DMS153 (cell line): ENCODE data around the gene SPECC1.
"Not testable (repeated sequence)": the region's sequence is repeated elsewhere in the genome, so short reads cannot be mapped to it uniquely, and the experiment has no call there.

Experiments
- DNase-seq: peaks from one replicate; lab custom pipeline; 2025; lab: John Stamatoyannopoulos, UW

Gene SPECC1, protein sequence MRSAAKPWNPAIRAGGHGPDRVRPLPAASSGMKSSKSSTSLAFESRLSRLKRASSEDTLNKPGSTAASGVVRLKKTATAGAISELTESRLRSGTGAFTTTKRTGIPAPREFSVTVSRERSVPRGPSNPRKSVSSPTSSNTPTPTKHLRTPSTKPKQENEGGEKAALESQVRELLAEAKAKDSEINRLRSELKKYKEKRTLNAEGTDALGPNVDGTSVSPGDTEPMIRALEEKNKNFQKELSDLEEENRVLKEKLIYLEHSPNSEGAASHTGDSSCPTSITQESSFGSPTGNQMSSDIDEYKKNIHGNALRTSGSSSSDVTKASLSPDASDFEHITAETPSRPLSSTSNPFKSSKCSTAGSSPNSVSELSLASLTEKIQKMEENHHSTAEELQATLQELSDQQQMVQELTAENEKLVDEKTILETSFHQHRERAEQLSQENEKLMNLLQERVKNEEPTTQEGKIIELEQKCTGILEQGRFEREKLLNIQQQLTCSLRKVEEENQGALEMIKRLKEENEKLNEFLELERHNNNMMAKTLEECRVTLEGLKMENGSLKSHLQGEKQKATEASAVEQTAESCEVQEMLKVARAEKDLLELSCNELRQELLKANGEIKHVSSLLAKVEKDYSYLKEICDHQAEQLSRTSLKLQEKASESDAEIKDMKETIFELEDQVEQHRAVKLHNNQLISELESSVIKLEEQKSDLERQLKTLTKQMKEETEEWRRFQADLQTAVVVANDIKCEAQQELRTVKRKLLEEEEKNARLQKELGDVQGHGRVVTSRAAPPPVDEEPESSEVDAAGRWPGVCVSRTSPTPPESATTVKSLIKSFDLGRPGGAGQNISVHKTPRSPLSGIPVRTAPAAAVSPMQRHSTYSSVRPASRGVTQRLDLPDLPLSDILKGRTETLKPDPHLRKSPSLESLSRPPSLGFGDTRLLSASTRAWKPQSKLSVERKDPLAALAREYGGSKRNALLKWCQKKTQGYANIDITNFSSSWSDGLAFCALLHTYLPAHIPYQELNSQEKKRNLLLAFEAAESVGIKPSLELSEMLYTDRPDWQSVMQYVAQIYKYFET

DNA sequence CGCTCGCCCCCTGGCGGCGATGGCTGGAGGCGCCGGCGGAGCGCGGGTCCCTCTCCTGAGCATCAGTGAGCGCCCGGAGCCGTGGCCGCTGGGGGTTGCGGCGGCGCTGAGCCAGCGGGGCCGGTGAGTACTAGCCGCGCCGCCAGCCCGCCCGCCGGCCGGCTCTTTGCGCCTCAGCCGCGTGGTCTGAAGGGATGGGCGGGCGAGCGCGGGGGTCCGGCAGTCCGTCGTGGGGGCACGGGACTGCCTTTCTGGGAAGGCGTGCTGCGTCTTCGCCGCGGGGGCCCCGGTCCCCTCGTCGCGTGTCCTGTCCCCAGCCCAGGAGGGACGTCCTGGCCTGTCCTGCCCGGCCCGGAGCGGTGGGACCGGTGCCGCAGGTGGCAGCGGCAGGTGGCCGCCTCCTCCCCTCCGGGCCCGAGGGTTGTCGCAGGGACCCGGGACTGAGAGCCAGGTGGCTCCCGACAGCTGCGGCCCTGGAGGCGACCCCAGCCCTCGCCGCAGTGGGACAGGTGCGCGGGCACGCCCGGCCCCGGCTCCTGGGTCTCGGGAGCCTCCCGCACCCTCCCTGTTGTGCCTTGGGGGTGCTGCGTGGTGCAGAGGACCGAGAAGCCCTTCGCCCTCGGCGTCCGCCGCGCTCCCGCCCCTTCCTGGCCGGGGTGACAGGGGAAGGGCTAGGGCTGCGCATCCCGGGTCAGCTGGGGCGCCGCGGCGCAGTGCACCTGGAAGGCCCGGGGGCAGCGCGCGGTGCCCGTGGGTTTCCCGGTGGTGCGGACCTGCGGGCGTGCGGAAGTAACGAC, at the start of gene SPECC1:
SPECC1 (plus strand) TSS at position 58 of the 797 bp plus-strand sequence. CDS start 87,293 bp downstream, outside the sequence.
- DNase-seq, result peak; percentile 35

DNA sequence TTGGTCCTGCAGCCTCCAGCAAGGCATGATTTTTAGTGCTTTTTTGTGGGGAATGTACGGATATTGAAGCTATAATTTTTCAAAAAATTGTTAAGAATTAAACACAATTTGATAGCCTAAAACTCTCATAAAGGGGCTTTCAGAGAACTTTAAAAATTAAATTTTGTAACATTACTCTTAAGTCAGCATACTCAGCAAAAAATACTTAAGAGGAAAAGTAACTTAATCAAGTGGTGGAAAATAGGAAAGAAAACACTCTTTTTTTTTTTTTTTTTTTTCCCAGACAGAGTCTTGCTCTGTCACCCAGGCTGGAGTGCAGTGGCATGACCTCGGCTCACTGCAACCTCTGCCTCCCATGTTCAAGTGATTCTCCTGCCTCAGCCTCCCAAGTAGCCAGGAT, 46.2 kb upstream of the SPECC1 start:
- DNase-seq, result not testable (repeated sequence)

DNA sequence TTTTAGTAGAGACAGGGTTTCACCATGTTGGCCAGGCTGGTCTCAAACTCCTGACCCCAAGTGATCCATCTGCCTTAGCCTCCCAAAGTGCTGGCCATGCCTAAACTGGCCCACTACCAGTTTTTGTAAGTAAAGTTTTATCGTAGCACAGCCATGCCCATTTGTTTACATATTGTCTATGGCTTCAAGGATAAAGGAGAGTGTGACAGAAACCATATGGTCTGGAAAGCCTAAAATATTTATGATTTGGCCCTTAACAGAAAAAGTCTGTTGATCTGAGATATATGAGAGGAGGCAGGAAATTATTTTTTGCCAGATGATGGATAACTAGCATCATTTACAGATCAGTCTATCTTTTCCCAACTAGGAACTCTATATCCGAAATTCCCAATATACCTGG, 36.0 kb upstream of the SPECC1 start:
- DNase-seq, result no peak

DNA sequence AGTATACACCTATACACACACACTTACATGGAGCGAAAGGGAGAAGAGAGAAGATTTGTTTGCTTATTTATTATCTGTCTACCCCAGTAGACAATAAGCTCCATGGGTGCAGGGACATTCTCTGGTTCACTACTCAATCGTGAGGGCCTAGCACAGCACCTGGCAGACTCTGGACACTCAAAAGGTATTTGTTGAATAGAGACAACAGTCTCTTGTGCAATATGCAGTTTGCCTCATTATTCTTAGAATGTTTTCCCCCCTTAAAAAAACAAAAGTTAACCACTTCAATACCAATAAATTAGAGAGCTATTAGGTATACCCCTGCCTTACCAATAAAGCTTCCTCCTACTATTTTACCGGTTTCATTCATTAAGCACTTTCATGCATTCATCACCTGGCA, 33.6 kb upstream of the SPECC1 start:
- no peak for DNase-seq

DNA sequence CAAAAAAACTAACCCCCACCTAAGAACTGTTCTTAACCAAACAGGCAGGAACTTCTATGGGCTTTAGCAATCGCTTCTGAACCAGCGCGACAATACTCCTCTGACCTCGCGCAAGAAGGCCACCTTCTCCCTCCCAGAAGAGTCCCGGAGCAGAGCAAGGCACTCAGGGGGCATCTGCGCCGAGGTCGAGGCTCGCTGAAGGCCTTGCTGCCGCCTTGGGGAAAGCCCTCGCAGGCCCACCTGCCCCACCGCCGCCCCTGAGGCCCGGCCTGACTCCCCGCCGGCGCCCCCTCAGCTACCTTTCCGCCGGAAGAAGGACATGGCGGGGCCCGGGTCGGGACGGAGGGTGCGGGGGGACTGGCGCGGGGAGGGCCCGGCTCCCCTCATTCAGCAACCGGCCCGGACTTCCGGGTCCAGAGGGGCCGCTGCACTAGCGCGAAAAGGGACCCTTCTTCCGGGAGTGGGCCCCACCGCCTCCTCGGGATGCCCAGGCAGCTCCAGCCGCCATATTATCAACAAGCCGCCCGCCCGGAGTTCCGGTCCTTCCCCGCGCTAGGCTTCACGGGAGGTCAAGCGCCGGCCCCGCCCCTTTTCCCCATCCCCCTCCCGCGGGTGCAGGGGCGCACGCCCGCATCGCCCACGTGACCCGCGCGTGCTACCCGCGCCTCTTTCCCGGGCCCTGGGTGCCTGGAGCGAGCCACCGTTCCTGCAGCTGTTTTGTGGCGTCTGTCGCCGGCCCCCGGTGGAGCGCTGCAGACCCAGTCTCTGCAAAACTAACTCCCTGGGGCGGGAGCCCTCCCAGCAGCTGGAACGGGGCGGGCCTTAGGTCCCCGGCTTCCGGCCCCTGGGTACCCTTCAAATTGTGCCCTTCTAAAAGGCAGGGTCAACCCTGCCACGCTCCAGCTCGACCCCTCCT, 31.6 kb upstream of the SPECC1 start, which contains the start of gene AKAP10:
AKAP10 (minus strand) TSS at position 536 of the 916 bp plus-strand sequence; CDS start at position 387, 149 bp downstream.
- DNase-seq, result peak; percentile 45

DNA sequence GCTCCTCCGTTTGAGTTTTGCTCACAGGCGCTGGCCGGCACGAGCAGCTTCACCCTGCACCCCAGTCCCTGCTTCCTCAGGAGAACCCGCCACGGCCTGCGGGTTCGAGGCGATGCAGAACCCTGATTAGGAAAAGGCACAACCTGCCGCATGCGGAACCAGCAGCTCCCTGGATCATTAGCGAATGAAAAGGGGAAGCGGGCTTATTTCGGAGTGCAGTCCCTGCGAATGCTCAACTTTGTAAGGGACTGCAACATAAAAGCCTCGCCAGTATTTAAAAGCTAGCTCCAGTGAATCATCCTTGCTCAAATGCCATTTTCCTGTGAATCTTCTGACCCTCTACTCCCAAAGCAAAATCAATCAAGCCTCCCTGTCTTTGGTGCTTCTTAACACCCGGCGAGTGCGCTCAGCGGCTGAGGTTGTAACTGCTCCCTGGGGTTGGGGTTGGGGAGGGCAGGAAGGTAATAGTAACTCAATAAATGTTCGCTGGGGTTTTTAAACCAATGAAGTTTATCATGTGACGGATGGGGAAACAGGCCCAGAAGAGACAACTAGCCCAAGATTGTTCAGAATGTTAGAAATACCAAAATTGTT, 30.9 kb upstream of the SPECC1 start:
- DNase-seq, result no peak

DNA sequence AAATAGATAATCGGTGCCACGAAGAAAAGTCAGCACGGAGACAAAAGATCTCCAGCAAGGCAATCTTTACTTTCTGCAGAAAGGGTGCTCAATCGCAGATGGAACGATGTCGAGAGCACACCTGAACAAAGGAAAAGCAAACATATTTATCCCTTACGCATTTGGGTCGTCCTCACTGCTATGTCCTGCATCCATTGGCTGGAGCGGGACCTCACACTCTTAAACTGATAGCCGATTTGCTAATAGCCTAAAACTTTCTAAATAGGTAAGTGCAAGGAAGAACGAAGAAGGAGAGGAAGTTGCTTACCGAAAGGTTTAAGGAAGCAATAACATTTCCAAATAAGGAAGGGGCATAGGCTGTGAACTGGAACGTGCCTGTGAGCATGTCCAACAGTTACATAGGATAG, 30.4 kb upstream of the SPECC1 start:
- no peak for DNase-seq

DNA sequence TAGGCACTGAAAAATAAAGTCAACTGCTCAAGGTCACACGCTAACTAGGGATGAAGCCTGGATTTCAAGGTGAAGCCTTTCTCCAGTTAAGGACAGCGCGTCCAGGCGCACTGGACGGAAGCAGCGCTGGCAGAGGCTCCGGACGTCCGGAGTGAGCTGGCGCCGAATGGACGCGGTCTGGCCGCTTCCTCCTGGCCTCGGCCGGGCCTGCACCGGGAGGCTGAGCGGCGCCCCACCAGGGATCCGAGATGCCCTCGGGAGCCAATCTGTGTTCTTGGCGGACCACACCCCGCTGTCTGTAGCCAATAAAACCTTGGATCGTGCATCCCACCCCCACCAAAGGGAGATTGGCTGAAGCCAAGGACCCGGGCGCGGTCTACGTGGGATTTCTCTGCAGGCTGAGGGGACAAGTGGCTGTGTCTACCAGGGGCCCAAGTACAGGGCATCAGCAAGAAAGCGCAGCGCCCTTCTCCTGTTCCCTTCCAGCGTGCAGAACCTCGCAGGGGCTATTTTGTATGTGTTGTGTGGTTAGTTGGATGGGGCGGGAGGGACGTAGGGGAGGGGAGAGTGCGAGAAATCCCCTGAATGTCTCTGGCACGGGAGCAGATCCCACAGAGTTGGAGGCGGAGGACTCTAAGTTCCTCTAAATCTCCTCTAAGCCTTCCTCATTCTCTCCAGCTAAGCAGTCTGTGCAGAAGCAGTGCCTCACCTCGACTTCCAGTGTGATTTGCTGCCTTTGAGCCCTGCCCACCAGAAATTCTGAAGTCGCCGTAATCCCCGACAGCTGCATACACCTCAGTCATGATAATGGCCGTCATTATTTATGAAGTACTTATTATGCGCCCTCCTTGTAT, 29.0 kb upstream of the SPECC1 start:
- DNase-seq, result no peak

DNA sequence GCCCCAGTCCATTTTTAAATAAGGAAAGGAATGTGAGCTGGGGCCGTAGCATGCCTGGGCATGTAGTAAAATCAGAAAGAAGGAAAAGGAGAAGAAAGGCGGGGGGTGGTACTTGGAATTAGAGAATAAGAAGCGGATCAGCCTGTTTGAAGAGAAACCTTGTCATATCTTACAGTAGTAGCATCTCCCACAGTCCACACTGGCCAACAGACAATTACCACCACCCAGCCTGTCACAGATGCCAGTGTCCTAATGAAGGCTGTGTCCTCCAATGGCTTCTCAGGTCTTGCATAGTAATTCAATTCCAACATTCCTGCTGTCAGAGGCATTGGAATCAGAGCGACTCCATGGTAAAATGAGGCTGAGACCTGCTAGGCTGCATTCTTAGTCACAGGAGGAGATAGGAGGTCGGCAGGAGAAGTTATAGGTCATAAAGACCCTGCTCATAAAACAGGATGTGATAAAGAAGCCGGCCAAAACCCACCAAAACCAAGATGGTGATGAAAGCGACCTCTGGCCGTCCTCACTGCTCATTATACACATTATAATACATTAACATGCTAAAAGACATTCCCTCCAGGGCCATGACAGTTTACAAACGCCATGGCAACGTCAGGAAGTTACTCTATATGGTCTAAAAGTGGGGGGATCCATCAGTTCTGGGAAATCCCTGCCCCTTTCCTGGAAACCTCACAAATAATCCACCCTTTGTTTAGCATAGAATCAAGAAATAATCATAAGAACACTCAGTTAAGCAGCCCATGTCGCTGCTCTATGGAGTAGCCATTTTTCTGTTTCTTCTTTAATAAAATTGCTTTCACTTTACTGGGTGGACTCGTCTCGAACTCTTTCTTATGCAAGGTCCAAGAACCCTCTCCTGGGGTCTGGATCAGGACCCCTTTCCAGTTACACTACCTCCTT, 22.0 kb upstream of the SPECC1 start:
- no peak for DNase-seq

DNA sequence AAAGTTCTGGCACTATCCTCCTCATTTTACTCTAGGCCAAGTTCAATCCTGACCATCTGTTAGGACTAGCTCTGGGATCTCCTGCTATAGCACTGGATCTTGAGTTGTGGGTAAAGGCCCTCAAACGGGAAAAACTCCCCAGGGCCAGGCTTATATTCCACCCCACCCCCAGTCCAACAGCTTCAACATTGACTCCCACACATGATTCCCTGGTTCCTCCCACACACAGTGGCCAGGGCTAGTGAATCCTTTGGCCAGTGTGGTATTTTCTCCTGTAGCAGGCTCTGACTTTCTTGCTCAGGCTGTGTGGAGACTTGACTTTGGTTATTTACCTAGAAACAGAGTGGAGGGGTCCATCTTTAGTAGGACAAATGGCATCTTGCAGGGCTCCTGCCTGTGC, 21.3 kb upstream of the SPECC1 start:
- DNase-seq, result no peak

DNA sequence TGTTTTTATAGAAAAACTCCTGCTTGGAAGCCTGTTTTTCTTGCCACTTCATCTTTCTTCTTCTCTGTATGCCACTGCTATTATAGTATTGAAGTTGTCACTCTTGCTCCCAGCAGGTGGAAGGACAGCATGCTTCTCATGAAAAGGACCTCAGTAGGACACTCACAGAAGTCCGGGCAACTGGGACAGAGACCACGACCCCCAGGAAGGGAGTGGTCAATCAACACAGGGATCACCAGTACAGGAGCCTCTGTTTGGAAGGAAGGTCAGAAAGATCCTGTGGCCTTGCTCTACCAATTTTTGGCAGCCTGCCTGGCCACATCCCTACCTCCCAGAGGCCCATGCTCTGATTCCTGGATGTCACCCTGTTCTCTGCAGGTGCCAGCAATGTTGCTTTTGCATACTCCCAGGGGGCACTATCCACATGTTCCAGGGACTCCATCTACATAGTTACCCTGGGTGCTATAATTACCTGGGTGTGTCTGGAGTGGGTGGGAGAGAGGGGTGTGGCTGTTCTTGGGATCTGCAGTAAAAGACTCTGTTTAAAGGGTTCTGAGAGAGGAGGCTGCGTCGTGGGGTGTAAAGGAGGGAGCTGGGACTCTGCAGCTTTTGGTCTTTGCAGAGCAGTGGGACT, 17.8 kb upstream of the SPECC1 start:
- DNase-seq, result peak; percentile 0

DNA sequence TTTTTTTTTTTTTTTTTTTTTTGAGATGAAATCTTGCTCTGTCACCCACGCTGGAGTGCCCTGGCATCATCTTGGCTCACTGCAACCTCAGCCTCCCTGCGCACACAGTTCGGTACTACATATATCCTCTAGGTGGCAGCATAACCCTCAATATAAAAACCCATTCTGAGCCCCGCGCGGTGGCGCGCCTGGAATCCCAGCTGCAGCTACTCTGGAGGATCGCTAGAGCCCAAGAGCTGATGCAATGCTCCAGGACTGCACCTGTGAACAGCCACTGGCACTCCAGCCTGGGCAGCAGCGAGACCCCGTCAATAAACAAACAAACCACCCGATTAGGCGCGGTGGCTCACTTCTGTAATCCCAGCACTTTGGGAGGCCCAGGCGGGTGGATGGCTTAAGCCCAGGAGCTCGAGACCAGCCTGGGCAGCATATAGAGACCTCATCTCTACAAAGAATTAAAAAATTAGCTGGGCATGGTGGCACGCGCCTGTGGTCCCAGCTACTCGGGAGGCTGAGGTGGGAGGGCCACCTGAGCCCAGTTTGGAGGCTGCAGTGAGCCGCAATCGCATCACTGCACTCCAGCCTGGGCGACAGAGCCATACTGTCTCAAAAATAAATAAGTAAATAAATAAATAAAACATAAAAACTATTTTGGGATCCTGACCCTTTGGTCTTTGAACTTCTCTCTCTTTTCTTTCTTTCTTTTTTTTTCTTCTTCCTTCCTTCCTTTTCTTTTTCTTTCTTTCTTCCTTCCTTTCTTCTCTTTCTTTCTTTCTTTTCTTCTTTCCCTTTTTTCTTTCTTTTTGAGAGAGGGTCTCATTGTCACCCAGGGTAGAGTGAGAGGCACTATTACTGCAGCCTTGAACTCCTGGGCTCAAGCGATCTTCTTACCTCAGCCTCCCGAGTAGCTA, 16.1 kb upstream of the SPECC1 start:
- DNase-seq, result peak; percentile 73

DNA sequence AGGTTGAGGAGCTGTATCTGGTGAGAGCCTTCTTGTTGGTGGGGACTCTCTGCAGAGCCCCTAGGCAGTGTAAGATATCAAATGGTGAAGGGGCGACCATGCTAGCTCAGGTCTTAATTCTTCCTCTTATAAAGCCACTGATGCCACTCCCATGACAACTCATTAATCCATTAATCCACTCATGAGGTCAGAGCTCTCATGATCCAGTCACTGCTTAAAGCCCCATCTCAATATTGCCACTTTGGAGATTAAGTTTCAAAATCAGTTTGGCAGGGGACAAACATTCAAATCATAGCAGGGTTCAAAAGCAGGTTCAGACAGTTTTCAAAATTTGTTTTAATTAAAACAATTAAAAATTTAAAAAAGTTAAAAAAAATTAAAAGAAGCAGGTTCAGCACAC, 13.1 kb upstream of the SPECC1 start:
- DNase-seq, result no peak

DNA sequence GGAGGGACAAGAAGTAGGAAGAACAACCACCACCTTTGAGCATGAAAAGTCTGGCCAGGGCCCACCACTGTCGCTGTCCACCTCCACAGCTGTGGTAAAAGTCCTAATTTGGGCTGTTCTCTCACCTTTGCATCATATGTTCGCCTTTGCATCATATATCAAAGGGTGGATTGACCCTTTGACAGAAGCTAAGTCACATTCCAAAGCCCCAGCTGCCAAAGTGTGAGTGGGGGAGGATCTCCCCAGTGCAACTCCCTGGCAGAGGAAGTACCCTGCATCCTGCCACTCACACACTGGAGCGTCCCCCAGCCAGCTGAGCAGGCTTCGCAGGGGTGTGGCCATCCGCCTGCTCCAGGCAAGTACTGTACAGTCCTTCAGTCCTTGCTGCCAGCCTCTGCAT, 12.7 kb upstream of the SPECC1 start:
- DNase-seq, result no peak

DNA sequence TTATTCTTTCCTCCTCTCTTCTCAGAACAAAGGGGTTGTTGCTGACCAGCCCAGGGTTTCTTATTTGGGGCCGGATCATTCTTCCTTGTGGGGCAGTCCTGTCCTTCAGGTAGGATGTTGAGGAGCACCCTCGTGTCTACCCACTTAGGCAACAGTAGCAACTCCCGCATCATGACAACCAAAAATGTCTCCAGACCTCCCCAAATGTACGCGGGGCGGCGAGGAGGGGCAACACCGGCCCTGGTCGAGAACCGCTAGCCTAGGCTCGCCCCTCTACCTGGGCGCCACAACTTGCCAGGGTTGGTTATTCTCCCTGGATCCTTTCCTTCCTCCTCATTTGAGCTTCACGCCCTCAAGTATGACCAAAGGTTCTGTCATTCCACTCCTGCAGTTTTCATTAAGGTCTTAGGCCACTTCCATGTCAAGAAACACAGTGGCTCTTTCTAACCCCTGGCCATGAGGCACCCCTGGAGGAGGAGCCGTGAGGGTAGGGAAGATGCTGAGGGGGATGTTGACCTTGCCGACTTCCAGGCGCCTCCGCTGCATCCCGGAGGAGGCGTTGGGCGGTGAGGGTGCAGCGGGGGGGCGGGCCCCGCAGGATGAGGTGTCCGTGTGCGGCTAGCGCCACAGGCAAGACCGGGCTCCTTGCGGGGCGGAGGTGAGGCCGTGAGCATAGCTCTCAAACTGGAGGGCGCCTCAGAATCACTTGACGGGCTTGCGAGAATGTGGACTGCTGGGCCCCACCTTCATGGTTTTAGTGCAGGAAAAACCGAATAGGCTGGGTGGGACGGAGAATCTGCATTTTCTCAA, 712 bp upstream of the SPECC1 start:
- DNase-seq, result no peak

DNA sequence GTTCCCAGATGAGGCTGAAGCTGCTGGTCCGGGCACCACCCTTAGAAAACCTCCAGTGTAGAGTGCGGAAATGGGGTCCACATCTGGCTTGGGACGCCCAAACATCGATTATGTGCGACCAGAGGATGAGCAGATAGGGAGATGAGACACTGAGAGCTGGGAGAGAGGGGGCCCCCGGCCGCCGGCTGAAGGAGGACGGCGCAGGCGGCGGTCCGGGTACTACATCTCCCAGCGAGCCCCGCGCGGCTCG, 182 bp upstream of the SPECC1 start:
- no peak for DNase-seq
